Left hindlimb (tissue), 1 donor: ENCODE measurements around the gene AUH.
"Not testable (repeated sequence)": the region's sequence is repeated elsewhere in the genome, so short reads cannot be mapped to it uniquely, and the experiment has no call there.

ENCODE experiments used
- DNase-seq: peaks from one replicate; pipeline ENCODE4 v3.0.0-alpha.2; 2018

AUH gene

GRCh38 chr9:91378054-91378453, 16.3 kb upstream of the AUH start:
- DNase-seq, result not testable (repeated sequence)

- no peak for DNase-seq
These were observed 14.5 kb upstream of the AUH start for GRCh38 chr9:91376239-91376638.

GRCh38 chr9:91374939-91375338, 13.2 kb upstream of the AUH start:
- no peak for DNase-seq

DNA sequence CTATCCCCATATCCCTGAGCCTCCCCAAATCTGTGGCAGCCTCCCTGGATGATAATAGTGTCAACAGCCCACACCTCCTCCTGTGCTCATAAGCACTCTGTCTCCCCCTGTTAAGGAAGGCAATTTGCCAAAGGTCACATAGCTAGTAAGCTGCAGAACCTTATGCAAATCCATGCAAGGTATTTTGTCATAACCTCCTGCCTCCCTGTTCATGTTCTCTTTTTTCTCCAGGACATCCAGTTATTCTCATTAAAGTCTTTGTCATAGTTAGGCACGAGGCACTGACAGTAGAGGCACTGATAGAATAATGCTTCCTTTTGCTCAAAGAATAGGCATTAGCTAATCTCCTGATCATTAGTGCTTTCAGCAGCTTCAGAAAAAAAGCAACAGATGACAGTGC, 10.2 kb upstream of the AUH start:
- DNase-seq, result no peak

DNA sequence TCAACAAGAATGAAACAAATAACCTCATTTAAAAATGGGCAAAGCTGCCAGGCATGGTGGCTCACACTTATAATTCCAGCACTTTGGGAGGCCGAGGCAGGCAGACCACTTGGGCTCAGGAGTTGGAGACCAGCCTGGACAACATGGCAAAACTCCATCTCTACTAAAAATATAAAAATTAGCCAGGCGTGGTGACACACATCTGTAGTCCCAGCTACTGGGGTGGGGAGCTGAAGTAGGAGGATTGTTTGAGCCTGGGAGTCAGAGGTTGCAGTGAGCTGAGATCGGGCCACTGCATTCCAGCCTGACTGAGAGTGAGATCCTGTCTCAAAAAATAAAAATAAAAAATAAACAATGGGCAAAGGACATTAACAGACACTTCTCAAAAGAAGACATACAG, 8.3 kb upstream of the AUH start:
- DNase-seq, result not testable (repeated sequence)

DNA sequence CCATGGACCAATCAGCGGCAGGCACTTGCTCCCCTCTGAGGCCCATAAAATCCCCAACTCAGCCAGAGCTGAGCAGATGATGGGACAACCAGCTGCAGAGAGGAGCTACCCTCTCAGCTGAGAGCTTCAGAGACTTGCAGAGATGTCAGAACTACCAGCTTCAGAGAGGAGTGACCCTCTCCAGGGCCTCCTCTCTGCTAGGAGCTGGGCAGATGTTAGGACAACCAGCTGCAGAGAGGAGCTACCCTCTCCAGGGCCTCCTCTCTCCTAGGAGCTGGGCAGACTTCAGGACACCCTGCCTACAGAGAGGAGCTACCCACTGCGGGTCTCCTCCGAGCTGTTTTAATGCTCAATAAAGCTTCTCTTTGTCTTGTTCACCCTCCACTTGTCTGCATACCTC, 3.0 kb upstream of the AUH start:
- DNase-seq, result no peak

- DNase-seq, result no peak
These were observed 2.3 kb upstream of the AUH start for GRCh38 chr9:91364005-91364404.

- DNase-seq, result no peak
These were observed 413 bp upstream of the AUH start for GRCh38 chr9:91362051-91362611.

DNA sequence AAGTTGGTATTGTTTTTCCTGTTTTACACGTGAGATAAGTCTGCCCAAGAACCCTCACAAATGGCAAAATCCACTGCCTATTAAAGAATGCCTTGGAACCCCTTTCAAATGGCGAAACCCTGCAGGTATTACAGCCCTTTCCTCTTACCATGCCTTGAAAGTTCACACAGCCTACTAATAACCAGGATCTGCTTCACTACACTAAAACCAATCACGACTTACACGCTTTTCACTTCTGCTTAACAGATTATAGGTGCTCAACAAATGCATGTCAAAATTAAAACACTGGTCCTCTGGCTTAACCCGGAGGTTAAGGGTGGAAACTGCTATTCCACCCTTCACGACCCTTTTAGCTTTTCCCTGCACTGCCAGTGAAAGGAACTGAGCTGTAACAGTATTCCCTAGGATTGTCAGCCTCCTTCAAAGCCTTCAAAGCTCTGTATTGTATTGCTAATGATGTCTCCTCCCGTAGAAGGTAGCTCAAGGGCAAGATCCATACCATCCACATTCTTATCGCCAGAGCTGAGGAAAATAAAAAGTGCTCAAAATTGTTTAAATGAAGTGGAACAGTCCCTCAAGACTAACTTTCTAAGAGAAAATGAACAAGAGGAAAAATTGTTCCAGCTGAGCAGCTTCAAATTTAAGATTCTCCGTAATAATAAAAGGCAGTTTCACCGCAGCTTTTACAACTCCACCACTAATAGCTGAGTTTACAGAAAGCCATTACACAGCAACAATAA, 997 bp downstream of the AUH start:
- no peak for DNase-seq

- DNase-seq, result no peak
These were observed 1.8 kb downstream of the AUH start for GRCh38 chr9:91359734-91360470.

DNA sequence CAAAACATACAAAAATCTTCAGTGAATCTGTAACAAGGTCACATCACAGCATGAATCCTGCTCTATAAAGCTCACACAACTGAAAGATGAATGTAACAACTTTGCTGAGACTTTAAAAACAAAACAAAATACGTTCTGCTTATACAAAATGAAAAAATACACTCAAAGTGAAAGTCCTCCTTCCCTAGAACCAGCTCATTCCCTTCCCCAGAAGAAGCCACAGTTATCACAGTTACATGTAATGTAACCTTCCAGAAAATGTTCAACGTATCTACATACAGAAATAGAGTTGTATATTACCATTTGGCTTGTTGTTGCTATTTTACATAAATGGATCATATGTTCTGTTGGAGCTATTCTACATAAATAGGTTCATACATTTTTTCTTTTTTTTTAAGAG, 2.6 kb downstream of the AUH start:
- DNase-seq, result no peak

DNA sequence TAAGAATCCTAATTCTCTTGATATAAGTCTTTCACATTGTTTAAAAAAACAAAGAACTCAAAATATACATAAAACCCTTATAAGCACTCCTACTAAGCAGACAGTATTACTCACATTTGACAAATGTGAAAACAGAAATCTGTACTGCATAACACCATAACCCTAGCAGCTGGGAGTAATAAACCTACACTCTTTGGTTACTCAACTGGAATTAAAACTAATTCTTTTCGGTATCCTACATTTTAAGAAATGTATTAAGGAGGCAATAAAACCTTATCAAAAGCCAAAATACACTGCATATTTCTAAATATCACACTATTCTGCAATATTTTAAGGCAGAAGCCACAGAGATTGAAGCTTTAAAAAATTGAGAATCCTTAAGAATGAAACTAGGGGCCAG, 6.8 kb downstream of the AUH start:
- DNase-seq, result no peak

DNA sequence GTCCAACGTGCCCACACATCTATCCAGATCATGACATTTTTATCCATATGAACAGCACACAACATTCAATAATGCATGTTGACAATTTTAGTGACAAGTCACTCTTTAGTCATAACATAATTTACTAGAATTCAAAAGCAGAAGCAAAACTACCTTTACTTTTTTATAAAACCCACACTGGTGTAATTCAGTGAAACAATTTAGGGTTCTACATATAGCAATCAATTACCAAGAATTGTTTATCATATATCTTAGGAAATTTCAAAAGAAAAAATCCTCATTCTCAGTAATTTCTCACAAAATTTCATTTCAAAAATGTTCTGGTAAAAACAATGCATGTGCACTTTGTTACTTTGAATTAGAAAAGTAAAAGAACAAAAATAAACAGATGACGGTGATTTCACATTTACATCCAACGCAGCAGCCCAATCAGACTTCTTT, 12.6 kb downstream of the AUH start:
- DNase-seq, result no peak

- no peak for DNase-seq
These were observed 13.4 kb downstream of the AUH start for GRCh38 chr9:91348191-91348807.

DNA sequence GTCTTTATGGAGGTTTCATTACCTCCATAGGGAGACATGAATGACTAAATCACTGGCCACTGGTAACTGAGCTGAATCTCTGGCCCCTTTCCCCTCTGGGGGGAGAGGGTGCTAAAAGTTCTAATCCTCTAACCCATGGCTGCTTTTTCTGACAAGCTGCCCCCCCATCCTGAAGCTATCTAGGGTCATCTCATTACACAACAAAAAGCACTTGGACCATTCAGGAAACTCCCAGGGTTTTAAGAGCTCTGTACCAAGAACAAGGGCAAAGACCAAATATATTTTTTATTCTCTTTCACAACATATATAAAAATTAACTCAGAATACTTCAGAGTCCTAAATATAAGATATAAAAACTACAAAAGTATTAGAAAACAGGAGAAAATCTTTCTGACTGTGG, 14.3 kb downstream of the AUH start:
- DNase-seq, result no peak

- DNase-seq, result no peak
These were observed 15.1 kb downstream of the AUH start for GRCh38 chr9:91346644-91347043.

DNA sequence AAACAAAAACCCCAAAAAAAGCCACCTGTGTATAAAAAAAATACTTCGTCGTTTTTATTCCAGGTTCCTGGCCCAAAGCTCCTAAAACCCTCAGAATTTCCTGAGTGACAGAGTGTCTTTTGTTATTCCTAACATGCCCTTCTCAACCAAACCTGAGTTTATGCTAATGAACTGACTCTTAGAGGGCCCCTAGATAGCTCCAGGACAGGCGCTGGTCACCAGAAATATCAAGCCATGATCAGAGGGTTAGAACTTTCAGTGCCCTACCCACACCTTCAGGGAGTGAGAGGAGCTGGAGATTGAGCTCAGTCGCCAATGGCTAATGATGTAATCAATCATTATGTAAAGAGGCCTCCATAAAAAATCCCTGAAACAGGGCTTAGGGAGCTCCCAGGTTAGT, 15.7 kb downstream of the AUH start:
- DNase-seq, result no peak

DNA sequence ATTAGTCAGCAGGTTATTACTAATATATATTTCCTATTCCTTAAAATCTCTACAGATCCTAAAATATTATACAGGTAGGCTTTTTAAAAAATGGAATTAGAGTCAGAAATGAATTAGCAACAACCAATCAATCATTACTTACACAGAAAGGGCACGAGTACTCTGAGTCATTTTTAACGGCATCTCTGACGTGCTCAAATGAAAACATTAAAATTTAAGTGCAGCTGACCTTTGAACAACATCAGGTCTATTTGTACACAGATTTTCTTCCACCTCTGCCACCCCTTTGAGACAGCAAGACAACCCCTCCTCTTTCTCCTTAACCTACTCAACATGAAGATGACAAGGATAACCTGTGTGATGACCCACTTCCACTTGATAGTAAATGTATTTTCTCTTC, 19.1 kb downstream of the AUH start:
- DNase-seq, result no peak

GRCh38 chr9:91341749-91342148, 20.0 kb downstream of the AUH start:
- DNase-seq, result no peak

DNA sequence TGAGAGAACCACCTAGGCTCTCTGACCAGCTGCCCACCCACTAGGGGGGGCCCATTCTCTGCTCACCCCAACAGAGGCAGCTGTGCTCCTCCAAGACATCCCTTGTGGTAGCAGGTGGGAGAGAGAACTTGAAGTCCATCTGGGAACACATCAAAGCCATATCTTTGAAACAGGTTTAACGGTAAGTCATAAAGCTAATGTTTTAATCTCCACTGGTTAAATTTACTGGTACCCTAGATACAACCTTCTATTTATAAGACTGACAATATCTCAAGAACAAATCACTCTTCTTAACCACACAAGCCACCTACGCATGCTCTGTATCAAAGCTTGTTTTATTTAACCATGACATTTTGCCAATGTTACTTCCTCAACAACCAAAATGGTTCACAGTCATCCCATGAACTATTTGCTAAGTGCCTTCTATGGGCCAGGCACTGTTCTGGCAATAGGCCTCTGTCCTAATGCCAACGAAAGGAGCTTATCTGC, 20.4 kb downstream of the AUH start:
- no peak for DNase-seq

DNA sequence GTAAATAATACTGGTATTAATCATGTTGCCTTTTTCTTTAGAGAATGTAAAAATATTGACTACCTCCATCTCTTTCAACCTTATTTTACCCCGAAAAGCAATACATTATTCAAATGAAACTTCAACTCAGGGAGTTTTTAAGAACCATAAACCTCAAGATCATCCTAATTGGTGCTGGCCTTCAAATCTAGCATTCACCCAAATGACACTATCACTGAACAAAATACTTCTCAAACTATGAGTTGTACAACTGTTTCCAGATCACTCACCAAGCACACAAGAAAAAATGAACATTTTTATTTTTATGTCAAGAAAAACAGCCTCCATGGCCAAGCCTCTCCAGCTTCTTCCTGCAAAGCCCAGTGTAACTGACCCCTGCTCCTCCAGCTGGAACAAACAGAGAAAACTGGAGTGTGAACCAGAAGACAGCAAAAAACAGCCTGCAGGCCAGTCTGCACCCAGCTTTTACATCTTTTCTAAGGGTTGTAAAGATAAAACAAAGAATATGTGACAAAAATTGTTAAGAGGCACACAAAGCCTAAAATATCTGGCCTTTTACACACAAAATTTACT, 21.2 kb downstream of the AUH start:
- DNase-seq, result no peak

- DNase-seq, result no peak
These were observed 23.0 kb downstream of the AUH start for GRCh38 chr9:91338681-91339080.

- DNase-seq, result no peak
These were observed 24.9 kb downstream of the AUH start for GRCh38 chr9:91336786-91337185.
